ENCODE results near the gene CHAT.

The CHAT gene

GRCh38 chr10:49645871-49646870 lies 32.3 kb downstream of the CHAT start:
- TF ChIP-seq CTCF (conservative IDR thresholded peaks at IDR 0.05): no peak
- no peak overlapping the region for H3K27ac ChIP-seq

- no peak for TF ChIP-seq CTCF (conservative IDR thresholded peaks at IDR 0.05)
- no peak overlapping the region for H3K27ac ChIP-seq
Observed at GRCh38 chr10:49647554-49647953, 33.7 kb downstream of the CHAT start.

- TF ChIP-seq CTCF (conservative IDR thresholded peaks at IDR 0.05): no peak
- no peak overlapping the region for H3K27ac ChIP-seq
Observed at GRCh38 chr10:49647985-49648795, 34.4 kb downstream of the CHAT start.

GRCh38 chr10:49649294-49649693 lies 35.5 kb downstream of the CHAT start:
- no peak overlapping the region for H3K27ac ChIP-seq
- no peak for TF ChIP-seq CTCF (conservative IDR thresholded peaks at IDR 0.05)

- TF ChIP-seq CTCF (conservative IDR thresholded peaks at IDR 0.05): no peak
- no peak overlapping the region for H3K27ac ChIP-seq
Observed at GRCh38 chr10:49649936-49650723, 36.3 kb downstream of the CHAT start.

- TF ChIP-seq CTCF (conservative IDR thresholded peaks at IDR 0.05): no peak
Observed at GRCh38 chr10:49650724-49651034, 36.8 kb downstream of the CHAT start.

More at GRCh38 chr10:49650724-49651034, 36.8 kb downstream of the CHAT start:
- H3K27ac ChIP-seq: no peak overlapping the region

All from VCaP (cell line).